GM18520 (cell line): Measurements from ENCODE around the gene GRPEL2.
"Not testable (repeated sequence)": the region's sequence is repeated elsewhere in the genome, so short reads cannot be mapped to it uniquely, and the experiment has no call there.

Experiments
- ATAC-seq: cut with Tn5 transposase; IDR thresholded peaks from one replicate; pipeline ENCODE4 v1.9.1; 2021; ENCODE audit not compliant: unreplicated experiment

Gene GRPEL2

GRCh38 chr5:149375434-149375833 is 30.1 kb downstream of the GRPEL2 start:
- ATAC-seq: no peak

- no peak for ATAC-seq
Measured at GRCh38 chr5:149376104-149376503, 30.8 kb downstream of the GRPEL2 start.

- ATAC-seq: no peak
Measured at GRCh38 chr5:149376711-149377447, 31.6 kb downstream of the GRPEL2 start.

GRCh38 chr5:149378241-149378820 is 33.0 kb downstream of the GRPEL2 start:
- ATAC-seq: no peak

GRCh38 chr5:149379177-149379761 is 34.0 kb downstream of the GRPEL2 start, which contains the start of gene IL17B:
TSS of gene IL17B (minus strand) at chr5:149379292. CDS start at chr5:149379225, 67 bp downstream.
- ATAC-seq: no peak

- no peak for ATAC-seq
Measured at GRCh38 chr5:149379818-149380374, 34.6 kb downstream of the GRPEL2 start.

GRCh38 chr5:149380466-149381121 is 35.3 kb downstream of the GRPEL2 start:
- no peak for ATAC-seq

GRCh38 chr5:149381261-149381985 is 36.1 kb downstream of the GRPEL2 start:
- no peak for ATAC-seq

GRCh38 chr5:149381986-149382338 is 36.7 kb downstream of the GRPEL2 start:
- ATAC-seq: peak; percentile 56

GRCh38 chr5:149382517-149383220 is 37.4 kb downstream of the GRPEL2 start:
- no peak for ATAC-seq

GRCh38 chr5:149383399-149383798 is 38.1 kb downstream of the GRPEL2 start:
- no peak for ATAC-seq

GRCh38 chr5:149386166-149386565 is 40.9 kb downstream of the GRPEL2 start:
- no peak for ATAC-seq

- no peak for ATAC-seq
Measured at GRCh38 chr5:149387081-149387631, 41.9 kb downstream of the GRPEL2 start.

- ATAC-seq: no peak
Measured at GRCh38 chr5:149387982-149388381, 42.7 kb downstream of the GRPEL2 start.

GRCh38 chr5:149388498-149389190 is 43.3 kb downstream of the GRPEL2 start:
- ATAC-seq: no peak

- no peak for ATAC-seq
Measured at GRCh38 chr5:149389552-149390495, 44.5 kb downstream of the GRPEL2 start.

- ATAC-seq: not testable (repeated sequence)
Measured at GRCh38 chr5:149391076-149391475, 45.8 kb downstream of the GRPEL2 start.

GRCh38 chr5:149391524-149391923 is 46.2 kb downstream of the GRPEL2 start:
- no peak for ATAC-seq
